VCaP (cell line): Measurements from ENCODE around the gene GPR50.

Experiments
- H3K27ac ChIP-seq: fragments of 450-650 bp; 2 replicates; pipeline ENCODE4 v1.5.1; 2017
- CTCF ChIP-seq: fragments of 450-650 bp; conservative IDR thresholded peaks from 2 replicates; pipeline ENCODE4 v1.5.1; 2017; ENCODE audit warnings: mild to moderate bottlenecking, moderate library complexity

Gene GPR50

GRCh38 chrX:151167791-151168345, 8.5 kb upstream of the GPR50 start:
- TF ChIP-seq CTCF = no peak
- no peak overlapping the region for H3K27ac ChIP-seq

GRCh38 chrX:151169783-151170182, 6.6 kb upstream of the GPR50 start:
- no peak for TF ChIP-seq CTCF

GRCh38 chrX:151174581-151175282, 1.7 kb upstream of the GPR50 start:
- H3K27ac ChIP-seq = no peak overlapping the region
- no peak for TF ChIP-seq CTCF

More at GRCh38 chrX:151169783-151170182, 6.6 kb upstream of the GPR50 start:
- H3K27ac ChIP-seq = no peak overlapping the region

GRCh38 chrX:151175283-151176062, 911 bp upstream of the GPR50 start:
- no peak for TF ChIP-seq CTCF
- H3K27ac ChIP-seq = no peak overlapping the region

- H3K27ac ChIP-seq = no peak overlapping the region
- TF ChIP-seq CTCF = no peak
Observed at GRCh38 chrX:151177141-151178027, 1.0 kb downstream of the GPR50 start.

- TF ChIP-seq CTCF = no peak
- no peak overlapping the region for H3K27ac ChIP-seq
Observed at GRCh38 chrX:151178746-151179145, 2.4 kb downstream of the GPR50 start.

GRCh38 chrX:151180400-151180799, 4.0 kb downstream of the GPR50 start:
- no peak overlapping the region for H3K27ac ChIP-seq
- TF ChIP-seq CTCF = no peak
